Duodenal mucosa (tissue), 2 donors: ENCODE results near the gene ARHGAP31.

Experiments used
- H3K27ac ChIP-seq: one replicate; pipeline ENCODE4 v1.7.0; 2013; ENCODE audit warnings: low read depth, low read length
- H3K27me3 ChIP-seq, 2 donors: one replicate each; pipeline ENCODE4 v1.7.0; 2013; ENCODE audit warnings: low read length in 2 of 2, control low read depth in 1 of 2; ENCODE audit not compliant: insufficient read depth in 2 of 2, control insufficient read depth in 1 of 2
- H3K36me3 ChIP-seq, 2 donors: one replicate each; pipeline ENCODE4 v1.7.0; 2013; ENCODE audit warnings: low read length in 2 of 2, control low read depth in 1 of 2; ENCODE audit not compliant: insufficient read depth in 2 of 2, control insufficient read depth in 1 of 2
- H3K4me1 ChIP-seq, 2 donors: one replicate each; pipeline ENCODE4 v1.7.0; 2013; ENCODE audit warnings: low read length in 2 of 2, control low read depth in 1 of 2; ENCODE audit not compliant: insufficient read depth in 2 of 2, control insufficient read depth in 1 of 2
- H3K4me3 ChIP-seq, 2 donors: one replicate each; pipeline ENCODE4 v1.7.0; 2013; ENCODE audit warnings: low read length in 2 of 2, low read depth in 1 of 2
- H3K9ac ChIP-seq, 2 donors: one replicate each; pipeline ENCODE4 v1.7.0; 2013; ENCODE audit warnings: low read length in 2 of 2, low read depth in 1 of 2
- H3K9me3 ChIP-seq, 2 donors: one replicate each; pipeline ENCODE4 v1.7.0; 2013; ENCODE audit warnings: low read length in 2 of 2, control low read depth in 1 of 2; ENCODE audit not compliant: control insufficient read depth in 1 of 2

The ARHGAP31 gene

DNA sequence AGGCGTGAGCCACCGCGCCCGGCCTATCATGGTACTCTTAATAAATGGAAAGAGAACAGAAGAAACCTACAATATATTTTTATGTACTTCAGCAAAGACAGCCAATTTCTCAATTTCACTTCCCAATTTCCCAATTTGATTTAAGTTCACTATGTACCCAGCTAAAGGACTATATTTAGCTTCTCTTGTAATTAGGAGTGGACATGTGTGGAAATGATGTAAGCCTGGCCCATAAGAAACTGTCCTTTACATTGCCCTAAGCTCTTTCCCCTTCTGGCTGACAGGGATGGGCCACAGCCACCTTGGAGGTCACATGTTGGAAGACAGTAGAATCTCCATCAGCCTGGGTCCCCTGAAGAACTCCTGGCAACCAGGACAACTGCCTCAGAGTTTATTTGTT, 163.1 kb downstream of the ARHGAP31 start:
- H3K27ac ChIP-seq = no peak overlapping the region
- H3K4me1 ChIP-seq = peaks cover 8 to 14% of the 10 kb centered on the region in 2 donors
- H3K4me3 ChIP-seq = no peak overlapping the region
- no peaks in the 10 kb centered on the region for H3K27me3 ChIP-seq
- no peak overlapping the region for H3K9ac ChIP-seq
- H3K36me3 ChIP-seq = peaks cover 28 to 70% of the 10 kb centered on the region in 2 donors
- H3K9me3 ChIP-seq = no peaks in the 10 kb centered on the region

GRCh38 chr3:119463171-119464169, 169.3 kb downstream of the ARHGAP31 start, which contains the start of gene TMEM39A:
TMEM39A (minus strand) TSS chr3:119463615; CDS start chr3:119462074, 1,541 bp downstream.
- Histone ChIP-seq H3K4me1 (peaks cover 12 to 25% of the 10 kb centered on the region in 2 donors), H3K27ac (peak within 1 kb of the TSS; percentile 84), H3K9ac (peak within 1 kb of the TSS; percentile 97 to 99)

GRCh38 chr3:119468041-119468440, 173.9 kb downstream of the ARHGAP31 start:
- Histone ChIP-seq H3K4me3 (peak overlapping the region; percentile 88 to 98), H3K9ac (peak overlapping the region in 1 of 2 donors; percentile 82), H3K9me3 (no peaks in the 10 kb centered on the region), H3K27ac (no peak overlapping the region), H3K36me3 (peaks cover 2 to 9% of the 10 kb centered on the region in 2 donors), H3K27me3 (no peaks in the 10 kb centered on the region), H3K4me1 (peaks cover 24 to 32% of the 10 kb centered on the region in 2 donors)

More at GRCh38 chr3:119463171-119464169, 169.3 kb downstream of the ARHGAP31 start, which contains the start of gene TMEM39A:
- Histone ChIP-seq H3K36me3 (peaks cover 4 to 16% of the 10 kb centered on the region in 2 donors), H3K9me3 (no peaks in the 10 kb centered on the region), H3K27me3 (no peaks in the 10 kb centered on the region), H3K4me3 (peak within 1 kb of the TSS; percentile 98 to 99)

GRCh38 chr3:119469418-119470189, 175.4 kb downstream of the ARHGAP31 start:
- H3K27me3 ChIP-seq = no peaks in the 10 kb centered on the region
- H3K36me3 ChIP-seq = peaks cover 0 to 13% of the 10 kb centered on the region in 2 donors
- H3K27ac ChIP-seq = no peak overlapping the region
- H3K9me3 ChIP-seq = no peaks in the 10 kb centered on the region
- H3K4me1 ChIP-seq = peaks cover 24 to 27% of the 10 kb centered on the region in 2 donors
- peak overlapping the region; percentile 88 to 98 for H3K4me3 ChIP-seq
- H3K9ac ChIP-seq = peak overlapping the region; percentile 76 to 82
